Umbilical cord (tissue), 2 donors: ENCODE measurements around the gene GSTO2. TPM values are rescaled to one million over a fixed set of nuclear protein-coding genes. Genes with fewer than 3 reads are reported as not detected.

ENCODE experiments used
- DNase-seq: peaks from one replicate; pipeline ENCODE4 v3.0.0-alpha.2; 2015; ENCODE audit warnings: low spot score
- total RNA-seq: library from RNA; depleted of rRNA; stranded (reverse); fragments of >200 nt; gene quantifications from one replicate; pipeline ENCODE4 v1.2.3, GENCODE V29; 2014; ENCODE audit warnings: low replicate concordance; ENCODE audit not compliant: insufficient read depth

Gene GSTO2
- total RNA-seq, 1 donor from 2014 or later = 1.2 TPM

DNA sequence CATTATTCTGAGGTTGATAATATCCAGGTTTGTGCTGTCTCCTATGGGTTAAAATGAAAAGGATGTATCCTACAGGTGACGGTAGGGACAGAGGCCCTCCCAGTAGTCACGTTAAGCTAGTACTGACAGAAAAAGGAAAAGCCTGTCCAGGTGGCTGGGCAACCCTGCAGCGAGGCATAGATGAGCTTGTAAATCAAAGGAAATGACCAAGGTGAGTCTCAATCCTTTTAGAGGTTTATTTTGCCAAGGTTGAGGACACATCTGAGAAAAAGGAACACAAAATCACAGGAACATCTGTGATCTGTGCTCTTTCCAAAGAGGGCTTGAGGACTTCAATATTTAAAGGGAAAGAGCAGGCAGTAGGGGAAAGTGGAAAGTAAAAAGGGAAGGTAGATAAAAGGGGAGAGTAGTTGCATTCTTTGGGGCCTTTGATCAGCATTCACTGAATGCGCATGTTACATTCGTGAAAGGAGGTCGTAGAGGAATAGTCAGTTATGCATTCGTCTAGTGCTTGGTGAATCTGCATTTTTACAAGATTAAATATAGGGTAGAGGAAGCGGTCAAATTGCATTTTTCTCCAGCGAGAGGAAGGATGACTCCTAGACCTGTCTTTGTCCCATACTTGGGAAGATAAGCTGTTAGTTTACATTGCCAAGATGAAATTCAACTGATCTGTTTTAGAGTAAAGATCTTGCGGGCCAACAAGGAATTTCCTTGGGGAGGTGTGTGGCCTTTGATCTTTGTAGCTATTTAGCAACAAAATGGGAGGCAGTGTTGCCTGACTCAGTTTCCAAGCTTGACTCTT, 15.2 kb upstream of the GSTO2 start:
- no peak for DNase-seq

GRCh38 chr10:104254493-104255310, 14.3 kb upstream of the GSTO2 start, which contains the start of gene GSTO1:
TSS of gene GSTO1 (plus strand) at chr10:104254892. CDS start at chr10:104254929, 37 bp downstream.
- peak; percentile 85 for DNase-seq

DNA sequence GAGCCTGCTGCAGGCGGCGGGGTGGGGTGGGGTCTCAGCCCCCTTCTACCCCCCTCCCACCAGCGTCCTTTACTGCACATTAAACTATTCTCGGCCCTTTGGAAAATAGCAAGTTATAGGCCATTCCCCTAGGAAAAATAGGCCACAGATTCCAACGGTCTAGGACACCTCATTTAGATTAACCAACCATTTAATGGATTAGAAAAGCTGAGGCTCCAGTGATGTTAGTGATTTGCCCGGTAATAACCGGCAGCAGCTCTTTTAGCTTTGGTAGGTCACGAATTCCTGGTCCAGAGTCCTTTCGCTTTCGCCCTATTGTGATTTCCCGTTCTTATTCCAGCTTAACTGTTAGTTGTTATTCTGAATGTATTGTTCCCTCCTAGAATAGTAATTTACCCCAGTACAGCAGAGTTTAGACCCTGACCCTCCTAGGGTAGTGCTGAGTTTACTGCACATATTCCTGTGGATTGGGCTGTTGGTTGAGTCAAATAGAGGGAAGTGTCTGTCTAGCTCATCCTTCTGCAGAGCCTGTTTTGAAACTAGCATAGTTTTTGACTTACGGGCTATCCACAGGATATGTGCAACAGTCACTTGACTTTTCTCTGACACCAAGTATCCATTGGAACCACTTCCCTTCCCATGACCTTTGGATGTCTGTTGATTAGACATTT, 13.5 kb upstream of the GSTO2 start:
- peak; percentile 67 for DNase-seq

GRCh38 chr10:104256335-104256961, 12.5 kb upstream of the GSTO2 start:
- DNase-seq = no peak

- no peak for DNase-seq
Observed at GRCh38 chr10:104257235-104257634, 11.7 kb upstream of the GSTO2 start.

DNA sequence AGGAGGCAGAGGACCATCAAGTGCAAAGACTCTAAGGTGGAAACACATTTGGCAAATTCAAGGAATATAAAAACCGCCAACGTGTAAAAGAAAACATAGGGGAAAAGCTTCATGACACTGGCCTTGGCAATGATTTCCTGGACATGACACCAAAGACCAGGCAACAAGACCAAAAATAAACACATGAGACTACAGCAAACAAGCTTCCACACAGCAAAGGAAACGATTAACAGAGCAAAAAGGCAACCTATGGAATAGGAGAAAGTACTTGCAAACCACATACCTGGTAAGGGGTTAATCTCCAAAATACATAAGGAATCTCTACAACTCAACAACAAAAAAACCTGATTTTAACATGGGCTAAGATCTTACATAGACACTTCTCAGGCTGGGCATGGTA, 10.8 kb upstream of the GSTO2 start:
- no peak for DNase-seq

DNA sequence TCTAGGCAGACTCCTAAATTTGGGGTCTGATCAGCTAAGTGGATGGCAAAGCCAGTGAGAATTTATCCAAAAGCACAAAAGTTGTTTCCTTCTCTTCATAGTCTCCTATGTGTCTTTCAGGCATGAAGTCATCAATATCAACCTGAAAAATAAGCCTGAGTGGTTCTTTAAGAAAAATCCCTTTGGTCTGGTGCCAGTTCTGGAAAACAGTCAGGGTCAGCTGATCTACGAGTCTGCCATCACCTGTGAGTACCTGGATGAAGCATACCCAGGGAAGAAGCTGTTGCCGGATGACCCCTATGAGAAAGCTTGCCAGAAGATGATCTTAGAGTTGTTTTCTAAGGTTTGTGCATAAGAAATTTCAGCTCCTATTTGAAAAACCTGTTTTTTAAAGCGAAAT, 9.5 kb upstream of the GSTO2 start:
- no peak for DNase-seq

DNA sequence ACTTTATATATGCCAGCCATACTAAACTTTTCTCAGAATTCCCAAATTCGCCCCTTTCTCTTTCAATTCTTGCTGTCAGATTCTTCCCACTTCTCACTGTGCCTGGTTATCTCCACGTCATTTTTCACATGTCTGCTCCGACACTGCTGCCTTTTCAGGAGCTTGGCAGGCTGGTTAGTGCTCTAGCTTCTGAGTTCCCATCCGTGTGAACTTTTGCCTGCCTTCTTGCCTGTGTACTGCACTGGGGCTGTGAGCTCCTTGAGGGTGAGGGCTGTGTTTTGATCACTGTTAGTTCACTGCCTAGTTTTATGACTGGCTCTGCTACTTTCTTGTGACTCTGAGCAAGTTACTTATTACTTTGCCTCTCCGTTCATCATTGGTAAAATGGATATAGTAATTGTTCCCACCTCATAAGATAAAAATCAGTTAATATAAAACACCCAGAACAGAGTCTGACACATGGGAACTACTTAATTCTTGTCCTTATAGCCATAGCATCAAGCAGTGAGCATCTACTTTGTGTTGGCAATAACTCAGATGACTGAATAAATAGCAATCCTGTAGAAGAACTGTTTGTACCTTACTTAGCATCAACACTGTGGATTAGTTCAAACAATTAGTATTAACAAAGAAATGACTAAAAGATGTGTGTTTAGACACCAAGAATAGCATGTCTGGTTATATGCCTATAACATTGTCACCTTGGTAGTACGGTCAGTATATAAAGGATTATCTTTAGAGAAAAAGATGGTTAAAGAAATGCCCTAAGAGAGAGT, 8.8 kb upstream of the GSTO2 start:
- DNase-seq = no peak

DNA sequence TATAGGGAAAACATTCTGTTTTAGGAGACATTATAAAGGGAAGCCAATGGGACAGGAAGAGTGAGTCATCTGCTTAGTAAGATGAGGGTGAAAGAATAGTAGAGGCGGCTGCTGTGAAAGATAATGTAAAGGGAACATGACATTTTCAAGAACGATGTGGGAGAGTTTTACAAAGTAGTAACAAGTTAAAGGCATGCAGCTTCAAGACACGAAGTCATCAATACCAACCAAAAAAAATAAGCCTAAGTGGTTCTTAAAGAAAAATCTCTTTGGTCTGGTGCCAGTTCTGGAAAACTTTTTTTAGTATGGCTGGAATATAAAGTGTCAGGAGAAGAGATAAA, 8.2 kb upstream of the GSTO2 start:
- no peak for DNase-seq

DNA sequence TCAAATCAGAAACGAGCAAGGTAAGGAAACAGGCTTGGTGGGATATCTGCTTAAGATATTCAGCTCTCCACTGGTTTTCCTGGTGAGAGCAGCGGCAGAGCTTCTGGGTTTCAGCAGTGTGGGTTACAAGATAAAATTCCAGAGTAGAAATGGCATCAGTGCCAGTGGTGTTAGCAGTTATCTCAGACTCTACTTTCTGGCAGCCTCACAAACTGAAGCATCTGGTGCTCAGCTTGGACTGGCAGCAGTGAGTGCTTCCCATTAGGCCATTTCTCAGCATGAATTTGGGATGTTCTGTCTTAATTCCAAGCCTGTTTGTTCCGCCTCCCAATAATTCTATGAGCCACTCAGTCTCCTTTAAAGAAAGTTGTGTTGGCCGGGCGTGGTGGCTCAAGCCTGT, 6.9 kb upstream of the GSTO2 start:
- DNase-seq = no peak

DNA sequence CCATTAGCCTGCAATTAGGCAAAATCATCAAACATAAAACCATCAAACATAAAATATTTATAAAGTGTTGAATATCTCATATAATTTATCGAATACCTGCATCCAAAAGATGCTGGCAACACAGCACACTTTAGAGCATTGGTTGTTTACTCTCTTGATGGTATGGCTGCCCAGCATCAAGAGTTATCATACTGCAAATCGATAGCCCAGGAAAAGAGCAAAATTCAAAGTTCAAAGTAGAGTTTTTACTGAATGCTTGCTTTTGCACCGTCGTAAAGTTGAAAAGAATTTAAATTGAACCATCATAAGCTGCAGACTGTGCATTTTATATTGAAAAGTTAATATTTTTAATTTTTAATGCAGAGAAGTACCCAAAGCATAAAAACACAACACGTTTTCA, 4.2 kb upstream of the GSTO2 start:
- DNase-seq = no peak

GRCh38 chr10:104267721-104268404, 1.1 kb upstream of the GSTO2 start:
- no peak for DNase-seq

DNA sequence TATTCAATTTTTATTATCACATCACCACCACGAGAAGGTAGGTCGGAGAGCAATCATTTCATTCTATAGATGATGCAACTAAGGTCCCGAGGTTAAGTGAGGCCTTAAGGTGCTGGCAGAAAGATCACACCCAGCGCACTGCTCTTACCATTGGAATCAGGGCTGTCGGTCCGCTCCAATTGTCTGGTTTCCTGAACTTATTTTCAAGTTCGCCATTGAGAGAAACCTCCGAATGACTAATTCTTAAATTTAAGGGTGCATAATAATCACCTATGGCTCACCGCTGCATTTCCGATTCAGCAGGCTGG, 625 bp upstream of the GSTO2 start:
- no peak for DNase-seq

DNA sequence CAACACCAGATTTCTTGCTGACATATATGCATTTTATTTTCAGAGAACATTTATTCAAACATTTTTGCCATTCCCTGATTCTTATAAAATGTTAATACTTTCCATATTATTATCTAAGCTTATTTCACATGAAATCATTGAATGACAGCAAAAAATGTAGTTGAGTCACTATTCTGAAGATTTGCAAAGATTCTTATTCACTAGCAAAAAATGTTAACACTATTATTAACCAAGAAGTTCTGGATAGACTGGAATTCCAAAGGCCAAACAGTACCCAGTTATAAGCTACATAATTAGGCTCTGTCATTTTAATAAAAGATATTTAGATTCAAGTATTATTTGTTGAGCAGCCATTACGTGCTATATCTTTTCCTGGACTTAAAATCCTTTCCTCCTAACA, 4.3 kb downstream of the GSTO2 start:
- no peak for DNase-seq

DNA sequence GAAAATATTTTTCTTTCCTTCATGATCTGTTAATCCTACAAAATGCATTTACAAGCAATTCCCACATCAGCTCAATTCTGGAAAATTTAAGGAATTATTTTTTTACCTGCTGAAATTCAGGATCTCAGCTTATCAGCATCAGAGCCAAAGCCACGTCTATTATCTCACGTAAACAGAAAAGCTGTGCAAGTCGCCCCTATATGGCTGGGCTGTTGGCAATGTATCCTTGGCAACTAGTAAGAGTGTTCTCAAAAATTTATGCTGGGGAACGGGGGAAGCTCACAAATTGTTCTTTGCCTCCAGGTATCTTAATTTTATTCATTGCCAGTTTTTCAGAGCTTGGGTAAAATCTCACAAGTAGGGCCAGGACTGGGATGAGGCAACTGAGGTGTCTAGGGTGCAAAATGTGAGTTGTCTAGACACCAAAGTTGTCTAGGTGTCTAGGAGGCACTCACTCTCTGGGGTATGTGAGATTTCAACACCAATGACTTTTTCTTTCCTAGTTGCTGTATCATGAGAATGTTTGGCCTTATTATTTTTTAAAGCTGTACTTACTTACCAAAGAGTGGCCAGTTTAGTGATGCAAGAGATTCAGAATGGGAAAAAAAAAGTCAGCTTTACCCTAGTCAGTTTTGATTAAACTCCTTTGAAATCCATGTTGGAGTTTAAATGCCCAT, 5.1 kb downstream of the GSTO2 start:
- no peak for DNase-seq

- DNase-seq = no peak
Observed at GRCh38 chr10:104274762-104275721, 6.1 kb downstream of the GSTO2 start.

- DNase-seq = no peak
Observed at GRCh38 chr10:104276192-104276591, 7.2 kb downstream of the GSTO2 start.

GRCh38 chr10:104277785-104278184, 8.8 kb downstream of the GSTO2 start:
- no peak for DNase-seq
